GM19452 (cell line): Measurements from ENCODE around the gene VARS2.
"Not testable (repeated sequence)": the region's sequence is repeated elsewhere in the genome, so short reads cannot be mapped to it uniquely, and the experiment has no call there.

Experiments used
- ATAC-seq: cut with Tn5 transposase; IDR thresholded peaks from one replicate; pipeline ENCODE4 v1.9.1; 2021; ENCODE audit not compliant: unreplicated experiment

Gene VARS2

GRCh38 chr6:30914076-30914853 is at the start of gene VARS2:
VARS2 (plus strand) TSS chr6:30914238; CDS start chr6:30914837, 599 bp downstream.
- ATAC-seq: peak; percentile 74

- ATAC-seq: no peak
Observed at GRCh38 chr6:30864325-30864724, 49.7 kb upstream of the VARS2 start.

GRCh38 chr6:30869241-30869749 is 44.7 kb upstream of the VARS2 start:
- ATAC-seq: not testable (repeated sequence)

- ATAC-seq: no peak
Observed at GRCh38 chr6:30870546-30870945, 43.5 kb upstream of the VARS2 start.

GRCh38 chr6:30871592-30872183 is 42.4 kb upstream of the VARS2 start:
- ATAC-seq: no peak

- no peak for ATAC-seq
Observed at GRCh38 chr6:30873137-30873640, 40.8 kb upstream of the VARS2 start.

GRCh38 chr6:30873795-30874194 is 40.2 kb upstream of the VARS2 start:
- not testable (repeated sequence) for ATAC-seq

GRCh38 chr6:30875244-30876038 is 38.6 kb upstream of the VARS2 start:
- ATAC-seq: no peak

- ATAC-seq: no peak
Observed at GRCh38 chr6:30876039-30876730, 37.9 kb upstream of the VARS2 start.

- ATAC-seq: no peak
Observed at GRCh38 chr6:30877419-30878262, 36.4 kb upstream of the VARS2 start.

GRCh38 chr6:30879684-30880427 is 34.2 kb upstream of the VARS2 start:
- ATAC-seq: no peak

- no peak for ATAC-seq
Observed at GRCh38 chr6:30880698-30881252, 33.3 kb upstream of the VARS2 start.

- ATAC-seq: no peak
Observed at GRCh38 chr6:30881392-30882203, 32.4 kb upstream of the VARS2 start.

GRCh38 chr6:30882204-30882758 is 31.8 kb upstream of the VARS2 start:
- ATAC-seq: no peak

GRCh38 chr6:30882759-30883684 is 31.0 kb upstream of the VARS2 start:
- ATAC-seq: no peak

GRCh38 chr6:30883685-30884520 is 30.1 kb upstream of the VARS2 start, which contains the start of gene DDR1:
DDR1 (plus strand) TSS chr6:30884519; CDS start chr6:30888730, 4,211 bp downstream.
- ATAC-seq: no peak
